Measurements from ENCODE around the gene MRPL28.
"Not testable (repeated sequence)": the region's sequence is repeated elsewhere in the genome, so short reads cannot be mapped to it uniquely, and the experiment has no call there.

MRPL28 gene

DNA sequence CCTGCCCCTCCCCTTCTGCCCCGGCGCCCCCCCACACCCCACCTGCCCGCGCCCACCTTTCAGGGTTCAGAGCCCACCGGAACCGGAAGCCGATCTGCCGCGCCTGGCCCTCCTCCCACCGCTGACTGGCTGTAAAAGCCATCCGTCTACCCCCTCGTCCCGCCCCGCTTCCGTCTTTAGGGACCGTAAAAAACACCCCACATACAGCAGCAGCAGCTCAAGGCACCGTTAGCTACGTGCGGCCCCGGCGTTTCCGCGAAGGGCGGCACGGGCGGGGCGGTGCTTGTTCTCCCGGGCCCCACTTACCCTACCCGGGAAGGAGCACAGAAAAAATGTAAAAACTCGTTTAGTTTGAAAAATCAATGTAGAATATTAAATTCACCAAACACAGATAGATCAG, at the start of gene MRPL28:
Gene MRPL28 (minus strand): TSS at position 96 of the 400 bp plus-strand sequence. CDS start 320 bp downstream, outside the sequence.
- DNase-seq (ENCODE audit: low spot score), result peak; percentile 97

- DNase-seq (ENCODE audit: low spot score), result not testable (repeated sequence)
Observed at GRCh38 chr16:415170-415498, 44.8 kb upstream of the MRPL28 start.

DNA sequence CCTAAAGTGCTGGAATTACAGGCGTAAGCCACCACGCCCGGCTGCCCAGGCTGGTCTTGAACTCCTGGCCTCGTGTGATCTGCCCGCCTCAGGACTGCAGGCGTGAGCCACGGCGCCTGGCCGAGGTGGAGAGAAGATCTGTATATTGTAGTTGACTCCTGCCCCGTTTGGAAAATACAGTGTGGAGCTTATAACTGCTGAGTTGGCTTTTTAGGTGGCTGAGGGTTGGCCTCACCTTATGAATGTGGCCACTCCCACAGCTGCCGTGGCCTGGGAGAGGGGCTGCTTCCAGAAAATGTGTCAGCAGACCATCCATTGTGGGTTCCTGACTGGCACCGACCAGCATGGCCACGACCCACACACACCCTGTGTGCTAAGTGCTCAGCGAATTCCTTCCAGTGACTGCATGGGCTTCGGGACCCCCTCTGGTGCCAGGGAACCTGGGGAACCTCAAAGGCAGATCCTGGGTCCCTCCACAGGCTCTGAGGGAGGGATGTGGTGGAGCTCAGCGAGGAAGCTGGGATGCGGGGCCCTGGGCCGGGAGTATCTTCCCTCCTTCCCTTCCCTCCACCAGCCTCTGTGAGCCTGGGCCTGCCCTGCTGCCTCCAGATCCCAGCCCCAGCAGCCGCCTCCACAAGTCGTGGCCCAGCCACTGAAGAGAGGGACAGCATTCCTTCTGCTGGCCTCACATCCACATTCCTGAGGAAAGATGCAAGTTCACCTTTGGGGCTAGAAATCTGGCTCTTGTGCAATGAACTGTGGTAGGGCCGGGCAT, 44.2 kb upstream of the MRPL28 start:
- DNase-seq (ENCODE audit: low spot score), result peak; percentile 36

- no peak for DNase-seq (ENCODE audit: low spot score)
Observed at GRCh38 chr16:411576-412265, 41.4 kb upstream of the MRPL28 start.

DNA sequence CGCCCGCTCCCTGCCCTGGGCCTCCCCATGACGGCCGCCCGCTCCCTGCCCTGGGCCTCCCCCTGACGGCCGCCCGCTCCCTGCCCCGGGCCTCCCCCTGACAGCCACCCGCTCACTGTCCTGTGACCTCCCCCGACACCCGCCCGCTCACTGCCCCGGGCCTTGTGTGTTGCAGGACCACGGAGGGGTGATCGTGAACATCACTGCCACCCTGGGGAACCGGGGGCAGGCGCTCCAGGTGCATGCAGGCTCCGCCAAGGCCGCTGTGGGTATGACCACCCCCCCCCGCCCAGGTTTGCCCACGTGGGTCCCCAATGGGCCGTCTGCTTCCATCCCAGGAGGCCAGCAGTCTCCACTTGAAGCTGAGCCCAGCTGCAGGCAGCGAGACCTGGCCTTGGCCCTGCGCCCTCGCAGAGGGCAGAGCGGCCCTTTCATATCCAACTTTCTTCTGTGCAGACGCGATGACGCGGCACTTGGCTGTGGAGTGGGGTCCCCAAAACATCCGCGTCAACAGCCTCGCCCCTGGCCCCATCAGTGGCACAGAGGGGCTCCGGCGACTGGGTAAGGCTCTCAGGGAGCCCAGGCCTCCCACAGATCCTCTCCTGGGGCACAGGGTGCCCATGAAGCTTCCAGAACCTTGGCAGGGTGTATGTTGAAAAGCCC, 40.3 kb upstream of the MRPL28 start:
- no peak for DNase-seq (ENCODE audit: low spot score)

- no peak for DNase-seq (ENCODE audit: low spot score)
Observed at GRCh38 chr16:407253-407652, 36.9 kb upstream of the MRPL28 start.

GRCh38 chr16:405548-406506, 35.5 kb upstream of the MRPL28 start:
- no peak for DNase-seq (ENCODE audit: low spot score)

DNA sequence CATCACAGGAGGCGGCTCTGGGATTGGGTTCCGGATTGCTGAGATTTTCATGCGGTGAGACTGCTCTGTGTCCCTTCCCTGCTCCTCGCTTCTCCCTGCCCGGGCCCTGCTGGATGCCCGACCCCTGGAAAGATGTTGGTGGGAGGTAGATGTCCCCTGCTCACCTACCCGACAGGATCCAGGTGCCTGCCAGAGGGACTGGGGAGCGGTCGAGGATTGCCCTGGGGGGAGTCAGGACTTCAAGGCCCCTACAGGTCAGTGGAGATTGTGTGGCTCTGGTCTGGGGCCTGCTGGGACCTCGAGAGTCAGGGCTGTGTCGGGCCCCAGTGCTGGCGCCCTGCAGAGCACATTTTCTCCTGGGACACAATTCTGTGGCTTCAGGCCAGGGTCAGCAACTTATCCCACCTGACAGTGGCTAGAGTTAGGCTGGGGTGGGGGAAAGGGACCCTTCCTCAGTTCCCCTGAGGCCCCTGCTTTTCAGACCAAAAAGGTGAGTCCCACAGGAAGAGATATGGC, 34.7 kb upstream of the MRPL28 start:
- no peak for DNase-seq (ENCODE audit: low spot score)

DNA sequence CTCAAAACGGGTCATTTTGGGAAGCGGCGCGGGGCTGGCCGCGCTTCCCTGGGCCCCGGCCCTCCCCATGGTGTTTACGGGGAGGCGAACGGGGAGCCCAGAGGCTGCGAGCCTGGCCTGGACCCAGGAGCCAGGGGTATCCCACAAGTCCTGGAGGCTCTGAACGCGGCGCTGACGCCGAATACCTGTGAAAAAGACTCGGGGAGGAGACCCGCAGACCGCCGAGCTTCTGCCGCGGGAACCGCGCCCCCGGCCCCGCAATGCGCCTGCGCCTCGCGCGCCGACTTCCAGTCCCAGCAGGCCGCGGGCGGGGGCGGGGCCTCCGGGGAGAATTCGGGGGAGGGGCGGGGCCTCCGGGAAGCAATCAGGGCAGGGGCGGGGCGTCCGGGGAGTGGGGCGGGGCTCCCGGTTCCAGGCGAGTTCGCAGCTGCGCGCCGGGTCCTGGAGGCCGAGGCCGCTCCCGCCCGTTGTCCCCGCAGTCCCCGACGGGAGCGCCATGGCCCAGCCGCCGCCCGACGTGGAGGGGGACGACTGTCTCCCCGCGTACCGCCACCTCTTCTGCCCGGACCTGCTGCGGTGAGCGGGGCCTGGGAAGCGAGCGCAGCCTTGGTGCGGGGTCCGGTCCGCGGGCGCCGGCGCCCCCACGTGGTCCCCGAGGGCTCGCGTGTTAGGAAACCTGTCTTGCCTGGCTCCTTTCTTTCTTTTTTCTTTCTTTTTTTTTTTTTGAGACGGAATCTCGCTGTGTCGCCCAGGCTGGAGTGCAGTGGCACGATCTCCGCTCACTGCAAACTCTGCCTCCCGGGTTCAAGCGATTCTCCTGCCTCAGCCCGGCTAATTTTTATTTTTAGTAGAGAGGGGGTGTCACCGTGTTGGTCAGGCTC, 31.4 kb upstream of the MRPL28 start, which contains the start of gene DECR2:
Gene DECR2 (plus strand): TSS at position 418 of the 881 bp plus-strand sequence. CDS start 79 bp downstream, at position 497.
- DNase-seq (ENCODE audit: low spot score), result peak; percentile 99

DNA sequence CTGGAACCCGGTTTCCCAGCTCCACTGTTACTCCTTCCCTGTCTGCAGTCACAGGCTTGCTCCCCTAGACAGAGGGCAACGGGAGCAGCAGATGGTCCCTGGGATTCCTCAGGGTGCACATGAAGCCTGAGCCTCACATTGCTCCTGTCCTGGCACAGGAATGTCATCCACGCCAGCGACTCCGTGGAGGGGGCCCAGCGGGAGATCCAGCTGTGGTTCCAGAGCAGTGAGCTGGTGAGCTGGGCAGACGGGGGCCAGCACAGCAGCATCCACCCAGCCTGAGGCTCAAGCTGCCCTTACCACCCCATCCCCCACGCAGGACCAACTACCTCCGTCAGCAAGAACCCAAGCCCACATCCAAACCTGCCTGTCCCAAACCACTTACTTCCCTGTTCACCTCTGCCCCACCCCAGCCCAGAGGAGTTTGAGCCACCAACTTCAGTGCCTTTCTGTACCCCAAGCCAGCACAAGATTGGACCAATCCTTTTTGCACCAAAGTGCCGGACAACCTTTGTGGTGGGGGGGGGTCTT, 29.8 kb upstream of the MRPL28 start:
- DNase-seq (ENCODE audit: low spot score), result no peak

GRCh38 chr16:399340-400019, 29.1 kb upstream of the MRPL28 start:
- no peak for DNase-seq (ENCODE audit: low spot score)

GRCh38 chr16:398561-399339, 28.4 kb upstream of the MRPL28 start:
- DNase-seq (ENCODE audit: low spot score), result no peak

GRCh38 chr16:397736-398332, 27.5 kb upstream of the MRPL28 start:
- peak; percentile 86 for DNase-seq (ENCODE audit: low spot score)

DNA sequence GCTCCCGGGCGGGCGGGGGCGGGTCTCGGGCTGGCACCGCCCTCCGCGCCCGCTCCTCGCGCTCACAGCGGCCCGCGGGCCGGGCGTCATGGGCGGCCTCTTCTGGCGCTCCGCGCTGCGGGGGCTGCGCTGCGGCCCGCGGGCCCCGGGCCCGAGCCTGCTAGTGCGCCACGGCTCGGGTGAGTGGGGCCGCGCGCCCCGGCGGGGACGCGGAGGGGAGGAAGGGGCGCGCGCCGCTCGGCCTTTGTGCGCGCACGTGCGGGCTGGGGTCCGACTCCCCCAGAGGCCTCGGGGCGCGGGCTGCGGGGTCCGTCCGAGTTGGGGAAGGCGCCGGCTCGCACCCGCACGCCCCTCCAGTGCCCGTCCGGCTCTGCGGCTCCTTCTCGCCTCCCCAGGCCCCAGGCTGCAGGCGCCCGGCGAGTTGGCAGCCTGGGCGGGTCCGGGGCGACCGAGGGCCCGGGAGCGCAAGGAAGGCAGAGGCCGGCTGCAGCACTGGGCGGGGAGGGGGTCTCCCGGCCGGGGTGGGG, 26.9 kb upstream of the MRPL28 start, which contains the start of gene NME4:
Gene NME4 (plus strand): TSS at position 65 of the 527 bp plus-strand sequence. CDS start 24 bp downstream, at position 89.
- DNase-seq (ENCODE audit: low spot score), result peak; percentile 82

DNA sequence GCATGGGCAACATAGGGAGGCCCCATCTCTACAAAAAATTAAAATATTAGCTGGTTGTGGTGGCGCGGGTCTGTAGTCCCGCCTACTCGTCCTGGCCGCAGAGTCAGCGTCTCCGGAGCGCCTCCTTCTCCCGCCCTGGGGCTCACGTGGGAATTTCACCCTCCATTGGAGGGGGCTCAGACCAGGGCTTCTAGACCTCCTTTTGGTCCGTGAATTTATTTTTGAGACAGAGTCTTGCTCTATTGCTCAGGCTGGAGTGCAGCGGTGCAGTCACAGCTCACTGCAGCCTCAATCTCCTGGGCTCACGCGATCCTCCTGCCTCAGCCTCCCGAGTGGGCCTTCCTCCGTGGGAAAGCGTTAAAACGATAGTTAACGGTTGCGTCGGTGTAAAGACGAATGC, 26.3 kb upstream of the MRPL28 start:
- DNase-seq (ENCODE audit: low spot score), result peak; percentile 82

DNA sequence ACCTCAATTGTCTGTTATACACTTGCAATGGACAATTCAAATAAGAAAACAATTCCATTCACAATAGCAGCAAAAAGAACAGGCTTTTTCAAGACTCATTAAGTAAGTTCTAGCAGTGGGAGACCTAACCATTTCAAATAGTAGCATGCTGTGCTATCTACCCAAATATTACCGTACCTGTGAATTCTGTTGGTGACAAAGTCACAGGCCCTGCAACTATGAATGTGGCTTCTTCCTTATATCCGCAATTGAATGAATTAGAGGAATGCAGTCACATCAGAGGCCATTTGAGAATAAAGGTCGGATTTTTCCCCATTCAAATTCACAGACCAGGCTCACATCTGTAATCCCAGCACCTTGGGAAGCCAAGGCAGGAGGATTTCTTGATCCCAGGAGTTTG, 25.9 kb upstream of the MRPL28 start:
- no peak for DNase-seq (ENCODE audit: low spot score)

DNA sequence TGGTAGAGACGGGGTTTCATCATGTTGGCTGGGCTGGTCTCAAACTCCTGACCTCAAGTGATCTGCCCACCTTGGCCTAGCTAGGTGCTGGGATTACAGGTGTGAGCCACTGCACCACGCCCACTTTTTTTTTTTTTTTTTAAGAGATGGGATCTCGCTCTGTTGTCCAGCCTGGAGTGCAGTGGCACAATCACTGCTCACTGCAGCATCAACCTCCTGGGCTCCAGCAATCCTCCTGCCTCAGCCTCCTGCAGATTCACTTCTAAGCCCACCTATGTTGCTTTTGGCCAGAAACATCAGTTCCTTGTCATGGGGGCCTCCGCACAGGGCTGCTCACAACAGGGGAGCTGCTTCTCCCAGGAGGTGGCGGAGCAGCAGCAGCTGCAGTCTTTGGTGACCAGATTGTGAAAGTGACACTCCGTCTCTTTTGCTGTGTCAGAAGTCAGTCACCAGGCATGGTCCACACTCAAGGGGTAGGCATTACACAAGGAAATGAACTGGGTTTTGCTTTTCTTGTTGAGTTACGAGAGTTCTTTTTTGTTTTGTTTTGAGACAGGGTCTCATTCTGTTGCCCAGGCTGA, 22.2 kb upstream of the MRPL28 start:
- no peak for DNase-seq (ENCODE audit: low spot score)

GRCh38 chr16:391885-392335, 21.6 kb upstream of the MRPL28 start:
- DNase-seq (ENCODE audit: low spot score), result peak; percentile 60

Measured in GM03348 (cell line).